Middle frontal gyrus (tissue), 1 donor: ENCODE measurements around the gene SPIRE2.
A peak's percentile ranks its signal among the peaks of the same experiment; 100 is the strongest.
"Not testable (repeated sequence)": the region's sequence is repeated elsewhere in the genome, so short reads cannot be mapped to it uniquely, and the experiment has no call there.

Experiments
- DNase-seq: peaks from one replicate; pipeline ENCODE4 v3.0.0-alpha.2; 2015; ENCODE audit warnings: low spot score; ENCODE audit errors: extremely low spot score

The SPIRE2 gene

GRCh38 chr16:89864527-89864820 lies 36.2 kb downstream of the SPIRE2 start:
- no peak for DNase-seq

GRCh38 chr16:89867918-89868317 lies 39.6 kb downstream of the SPIRE2 start:
- no peak for DNase-seq

GRCh38 chr16:89869911-89870310 lies 41.6 kb downstream of the SPIRE2 start:
- no peak for DNase-seq

GRCh38 chr16:89870440-89870839 lies 42.2 kb downstream of the SPIRE2 start:
- DNase-seq, result no peak

- DNase-seq, result no peak
These were observed 43.6 kb downstream of the SPIRE2 start for GRCh38 chr16:89871895-89872294.

GRCh38 chr16:89873109-89873971 lies 45.1 kb downstream of the SPIRE2 start, which contains the start of gene TCF25:
Gene TCF25, plus strand, starts transcription at chr16:89873592. Its CDS starts 76 bp downstream, at chr16:89873668.
- peak; percentile 63 for DNase-seq

- DNase-seq, result peak; percentile 76
These were observed 45.9 kb downstream of the SPIRE2 start for GRCh38 chr16:89873972-89874689.

GRCh38 chr16:89879123-89879522 lies 50.8 kb downstream of the SPIRE2 start:
- DNase-seq, result not testable (repeated sequence)

- DNase-seq, result no peak
These were observed 52.4 kb downstream of the SPIRE2 start for GRCh38 chr16:89880477-89881367.

GRCh38 chr16:89881368-89881730 lies 53.1 kb downstream of the SPIRE2 start:
- DNase-seq, result no peak

GRCh38 chr16:89883346-89884040 lies 55.2 kb downstream of the SPIRE2 start:
- DNase-seq, result no peak

GRCh38 chr16:89884041-89884421 lies 55.8 kb downstream of the SPIRE2 start:
- DNase-seq, result no peak

GRCh38 chr16:89887243-89887642 lies 59.0 kb downstream of the SPIRE2 start:
- no peak for DNase-seq

- no peak for DNase-seq
These were observed 61.9 kb downstream of the SPIRE2 start for GRCh38 chr16:89890200-89890599.

GRCh38 chr16:89890886-89891657 lies 62.8 kb downstream of the SPIRE2 start:
- DNase-seq, result no peak

GRCh38 chr16:89892055-89892630 lies 63.9 kb downstream of the SPIRE2 start:
- DNase-seq, result no peak

- DNase-seq, result no peak
These were observed 64.4 kb downstream of the SPIRE2 start for GRCh38 chr16:89892635-89893034.

- no peak for DNase-seq
These were observed 65.6 kb downstream of the SPIRE2 start for GRCh38 chr16:89893642-89894548.
